Naive thymus-derived CD4-positive, alpha-beta T cell (primary cell): ENCODE data around the gene RFC1. TPM values are rescaled to one million over a fixed set of nuclear protein-coding genes. Genes with fewer than 3 reads are reported as not detected.
"Not testable (repeated sequence)": the region's sequence is repeated elsewhere in the genome, so short reads cannot be mapped to it uniquely, and the experiment has no call there.

Source experiments
- ATAC-seq: fragments of 150-1000 bp; cut with Tn5 transposase; 2 replicates; pipeline ENCODE4 v1.10.0; 2021; ENCODE audit warnings: mild to moderate bottlenecking, moderate library complexity
- CTCF ChIA-PET: fragments of 350-600 bp; sonication (Branson Sonifier 250); formaldehyde crosslinking; loops from one replicate; lab custom pipeline; 2021; ENCODE audit warnings: antibody characterized with exemption; lab: Charles Lee
- POLR2A ChIA-PET: fragments of 350-600 bp; sonication (Branson Sonifier 250); formaldehyde crosslinking; loops from one replicate; lab custom pipeline; 2021; ENCODE audit warnings: antibody characterized with exemption, inconsistent platforms; lab: Charles Lee
- DNase-seq, 9 donors: peaks; one replicate each; pipeline versions ENCODE4 v3.0.0 to v3.0.0-alpha.2; 2020 to 2022; ENCODE audit warnings: mixed read lengths in 1 of 9
- H3K27ac ChIP-seq: one replicate; pipeline ENCODE4 v1.7.0; 2013; ENCODE audit warnings: mild to moderate bottlenecking, low read depth, low read length, moderate library complexity
- H3K27me3 ChIP-seq, 2 donors: one replicate each; pipeline ENCODE4 v1.7.0; 2013; ENCODE audit warnings: low read length in 2 of 2, mild to moderate bottlenecking in 2 of 2, moderate library complexity in 2 of 2; ENCODE audit not compliant: control insufficient read depth in 2 of 2, insufficient read depth in 2 of 2
- H3K36me3 ChIP-seq, 3 experiments: 1 replicate in 2 of 3; 2 replicates in 1 of 3; pipeline ENCODE4 v1.7.0; 2013; ENCODE audit warnings: low read length in 3 of 3, mild to moderate bottlenecking in 3 of 3, moderate library complexity in 1 of 3; ENCODE audit not compliant: insufficient read depth in 3 of 3, control insufficient read depth in 2 of 3
- H3K4me1 ChIP-seq, 2 donors: one replicate each; pipeline ENCODE4 v1.7.0; 2013; ENCODE audit warnings: low read length in 2 of 2, mild to moderate bottlenecking in 2 of 2, moderate library complexity in 1 of 2; ENCODE audit not compliant: control insufficient read depth in 2 of 2, insufficient read depth in 2 of 2
- H3K4me3 ChIP-seq: 2 replicates; pipeline ENCODE4 v1.7.0; 2013; ENCODE audit warnings: mild to moderate bottlenecking, low read length
- H3K9me3 ChIP-seq, 3 experiments: 1 replicate in 2 of 3; 2 replicates in 1 of 3; pipeline ENCODE4 v1.7.0; 2013; ENCODE audit warnings: low read length in 3 of 3; ENCODE audit not compliant: control insufficient read depth in 2 of 3
- H3K27ac Mint-ChIP-seq, 9 donors: one replicate each; pipeline ENCODE4 v1.8.0; 2020 to 2022; ENCODE audit warnings: mixed read lengths in 9 of 9, mild to moderate bottlenecking in 8 of 9, moderate library complexity in 5 of 9, inconsistent platforms in 2 of 9
- H3K27me3 Mint-ChIP-seq, 5 donors: one replicate each; pipeline ENCODE4 v1.8.0; 2021 to 2022; ENCODE audit warnings: mixed read lengths in 5 of 5, mild to moderate bottlenecking in 1 of 5
- H3K36me3 Mint-ChIP-seq, 5 donors: one replicate each; pipeline ENCODE4 v1.8.0; 2020 to 2022; ENCODE audit warnings: mixed read lengths in 5 of 5, mild to moderate bottlenecking in 3 of 5, inconsistent platforms in 1 of 5
- H3K4me1 Mint-ChIP-seq, 7 donors: one replicate each; pipeline ENCODE4 v1.8.0; 2020 to 2022; ENCODE audit warnings: mixed read lengths in 7 of 7, mild to moderate bottlenecking in 3 of 7, inconsistent platforms in 1 of 7
- H3K4me3 Mint-ChIP-seq, 10 donors: one replicate each; pipeline ENCODE4 v1.8.0; 2020 to 2022; ENCODE audit warnings: mild to moderate bottlenecking in 10 of 10, mixed read lengths in 10 of 10, moderate library complexity in 6 of 10, inconsistent platforms in 2 of 10
- H3K9me3 Mint-ChIP-seq, 11 donors: one replicate each; pipeline ENCODE4 v1.8.0; 2020 to 2022; ENCODE audit warnings: mixed read lengths in 11 of 11, mild to moderate bottlenecking in 4 of 11, inconsistent platforms in 1 of 11, moderate library complexity in 1 of 11
- intact Hi-C, 2 donors: fragments of 100-400 bp; cut with micrococcal nuclease; formaldehyde crosslinking; loops; one replicate each; pipeline ENCODE4 v1.15.1; 2023
- polyA plus RNA-seq, 2 donors: library from polyadenylated mRNA; unstranded; fragments of 300-500 nt; fragmentation: Illumina TruSeq; gene quantifications; one replicate each; pipeline ENCODE4 v1.2.3, GENCODE V29; 2021
- total RNA-seq, 6 experiments: library from RNA in 5 of 6; stranded (reverse) in 5 of 6; gene quantifications; 1 replicate in 5 of 6; 2 replicates in 1 of 6; pipeline ENCODE4 v1.2.3 and lab custom pipeline; 2021 to 2026

Gene RFC1
- total and polyA plus RNA-seq, 7 experiments from 2014 or later, result 33.8 to 66.4 (median 63.7) TPM

- H3K4me1 Mint-ChIP-seq, result no peaks in the 10 kb centered on the region
- POLR2A ChIA-PET, result no interaction called here
These were observed 40.8 kb upstream of the RFC1 start, which contains the start of gene KLB for GRCh38 chr4:39406763-39407583. TSS of gene KLB (plus strand) at chr4:39406930. CDS start at chr4:39406950, 20 bp downstream.

DNA sequence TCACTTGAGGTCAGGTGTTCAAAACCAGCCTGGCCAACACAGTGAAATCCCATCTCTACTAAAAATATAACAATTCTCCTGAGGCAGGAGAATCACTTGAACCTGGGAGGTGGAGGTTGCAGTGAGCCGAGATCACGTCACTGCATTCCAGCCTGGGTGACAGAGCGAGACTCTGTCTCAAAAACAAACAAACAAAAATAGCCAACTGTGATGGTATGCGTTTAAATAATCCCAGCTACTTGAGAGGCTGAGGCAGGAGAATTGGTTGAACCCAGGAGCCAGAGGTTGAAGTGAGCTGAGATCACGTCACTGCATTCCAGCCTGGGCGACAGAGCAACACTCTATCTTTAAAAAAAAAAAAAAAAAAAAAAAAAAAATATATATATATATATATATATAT is 35.5 kb upstream of the RFC1 start:
- H3K4me1 ChIP-seq, POLR2A ChIA-PET, H3K27me3 ChIP-seq, H3K36me3 Mint-ChIP-seq, ATAC-seq, H3K4me1 Mint-ChIP-seq, H3K36me3 ChIP-seq, H3K27ac Mint-ChIP-seq, H3K4me3 Mint-ChIP-seq, H3K4me3 ChIP-seq, H3K9me3 Mint-ChIP-seq, CTCF ChIA-PET, H3K27ac ChIP-seq, H3K9me3 ChIP-seq, H3K27me3 Mint-ChIP-seq, DNase-seq: not testable (repeated sequence)
- intact Hi-C loops, result loop anchor here in 1 of 2 donors (10.0 kb wide), 1 partner anchor 47 kb away; no protein-coding TSS in a partner anchor

More at GRCh38 chr4:39406763-39407583, 40.8 kb upstream of the RFC1 start, which contains the start of gene KLB:
- no peaks in the 10 kb centered on the region for H3K36me3 ChIP-seq
- CTCF ChIA-PET, result no interaction called here
- DNase-seq, result no peak
- no peaks in the 10 kb centered on the region for H3K4me1 ChIP-seq
- H3K4me3 ChIP-seq, result no peak within 1 kb of the TSS
- H3K27ac Mint-ChIP-seq, result no peak within 1 kb of the TSS
- H3K9me3 Mint-ChIP-seq, result no peaks in the 10 kb centered on the region
- no peak for ATAC-seq
- H3K9me3 ChIP-seq, result no peaks in the 10 kb centered on the region
- no peak within 1 kb of the TSS for H3K4me3 Mint-ChIP-seq
- intact Hi-C loops, result loop anchor here in 1 of 2 donors (10.0 kb wide), 1 partner anchor 52 kb away; no protein-coding TSS in a partner anchor
- H3K27me3 Mint-ChIP-seq, result peaks cover 0 to 10% (median 0%) of the 10 kb centered on the region in 5 donors
- H3K36me3 Mint-ChIP-seq, result no peaks in the 10 kb centered on the region
- no peak within 1 kb of the TSS for H3K27ac ChIP-seq
- H3K27me3 ChIP-seq, result no peaks in the 10 kb centered on the region

- H3K4me1 Mint-ChIP-seq, result no peaks in the 10 kb centered on the region
- ATAC-seq (no peak), DNase-seq (no peak)
- H3K27me3 Mint-ChIP-seq, result no peaks in the 10 kb centered on the region
- no peaks in the 10 kb centered on the region for H3K36me3 ChIP-seq
- H3K4me1 ChIP-seq, result no peaks in the 10 kb centered on the region
- H3K9me3 ChIP-seq, result no peaks in the 10 kb centered on the region
- H3K36me3 Mint-ChIP-seq, result peaks cover 0 to 4% (median 0%) of the 10 kb centered on the region in 5 donors
- H3K4me3 ChIP-seq, result no peak overlapping the region
- no peaks in the 10 kb centered on the region for H3K27me3 ChIP-seq
- ChIA-PET CTCF (no interaction called here), POLR2A (no interaction called here)
- no peak overlapping the region for H3K27ac ChIP-seq
- no peaks in the 10 kb centered on the region for H3K9me3 Mint-ChIP-seq
- intact Hi-C loops, result no loop called here
- no peak overlapping the region for H3K4me3 Mint-ChIP-seq
- H3K27ac Mint-ChIP-seq, result no peak overlapping the region
These were observed 28.5 kb upstream of the RFC1 start for GRCh38 chr4:39394706-39395105.

- H3K4me3 ChIP-seq, result no peak overlapping the region
- no peak overlapping the region for H3K27ac ChIP-seq
- peaks cover 0 to 4% (median 0%) of the 10 kb centered on the region in 5 donors for H3K36me3 Mint-ChIP-seq
- H3K4me3 Mint-ChIP-seq, result no peak overlapping the region
- no peaks in the 10 kb centered on the region for H3K4me1 Mint-ChIP-seq
- ATAC-seq (no peak), DNase-seq (no peak)
- no peaks in the 10 kb centered on the region for H3K9me3 ChIP-seq
- ChIA-PET POLR2A (no interaction called here), CTCF (no interaction called here)
- H3K36me3 ChIP-seq, result no peaks in the 10 kb centered on the region
- intact Hi-C loops, result no loop called here
- H3K27me3 Mint-ChIP-seq, result no peaks in the 10 kb centered on the region
- H3K4me1 ChIP-seq, result no peaks in the 10 kb centered on the region
- H3K27ac Mint-ChIP-seq, result no peak overlapping the region
- H3K9me3 Mint-ChIP-seq, result no peaks in the 10 kb centered on the region
- H3K27me3 ChIP-seq, result no peaks in the 10 kb centered on the region
These were observed 24.4 kb upstream of the RFC1 start for GRCh38 chr4:39390603-39391002.

GRCh38 chr4:39384563-39384962 is 18.4 kb upstream of the RFC1 start:
- H3K4me3 Mint-ChIP-seq, result no peak overlapping the region
- H3K36me3 Mint-ChIP-seq, result peaks cover 0 to 7% (median 3%) of the 10 kb centered on the region in 5 donors
- intact Hi-C loops, result no loop called here
- H3K36me3 ChIP-seq, result no peaks in the 10 kb centered on the region
- CTCF ChIA-PET, result interaction anchor here (0.6 kb wide), 1 partner anchor 32 kb away, joined by 3 read pairs; no protein-coding TSS in a partner anchor
- POLR2A ChIA-PET, result no interaction called here
- H3K9me3 Mint-ChIP-seq, result peaks cover 0 to 9% (median 6%) of the 10 kb centered on the region in 11 donors
- H3K4me1 ChIP-seq, result no peaks in the 10 kb centered on the region
- H3K27ac ChIP-seq, result no peak overlapping the region
- ATAC-seq (no peak), DNase-seq (no peak)
- H3K27me3 ChIP-seq, result no peaks in the 10 kb centered on the region
- H3K27ac Mint-ChIP-seq, result no peak overlapping the region
- H3K4me1 Mint-ChIP-seq, result no peaks in the 10 kb centered on the region
- no peak overlapping the region for H3K4me3 ChIP-seq
- H3K9me3 ChIP-seq, result no peaks in the 10 kb centered on the region
- H3K27me3 Mint-ChIP-seq, result peaks cover 0 to 22% (median 7%) of the 10 kb centered on the region in 5 donors

GRCh38 chr4:39383690-39384089 is 17.5 kb upstream of the RFC1 start:
- H3K4me1 ChIP-seq, result no peaks in the 10 kb centered on the region
- Mint-ChIP-seq H3K4me3 (no peak overlapping the region), H3K27me3 (peaks cover 0 to 27% (median 7%) of the 10 kb centered on the region in 5 donors), H3K27ac (no peak overlapping the region), H3K9me3 (peaks cover 0 to 16% (median 10%) of the 10 kb centered on the region in 11 donors), H3K36me3 (peaks cover 0 to 7% (median 5%) of the 10 kb centered on the region in 5 donors), H3K4me1 (no peaks in the 10 kb centered on the region)
- H3K27me3 ChIP-seq, result no peaks in the 10 kb centered on the region
- ChIA-PET POLR2A (no interaction called here), CTCF (no interaction called here)
- no peak overlapping the region for H3K4me3 ChIP-seq
- no peaks in the 10 kb centered on the region for H3K36me3 ChIP-seq
- intact Hi-C loops, result no loop called here
- H3K27ac ChIP-seq, result no peak overlapping the region
- DNase-seq (no peak), ATAC-seq (no peak)
- no peaks in the 10 kb centered on the region for H3K9me3 ChIP-seq
